SK-N-SH (cell line): Measurements from ENCODE around the gene SORL1. TPM values are rescaled to one million over a fixed set of nuclear protein-coding genes. Genes with fewer than 3 reads are reported as not detected.

Experiments used
- CTCF ChIA-PET: fragments of 300-600, 350-600 bp; formaldehyde crosslinking; extraction: SDS; loops from one replicate; lab custom pipeline; 2021; lab: Yijun Ruan, JAX
- POLR2A ChIA-PET: fragments of 350-600 bp; sonication (Branson Sonifier 250); formaldehyde crosslinking; extraction: SDS; loops from one replicate; lab custom pipeline; 2020; ENCODE audit warnings: antibody characterized with exemption, inconsistent platforms; lab: Yijun Ruan, JAX
- DNase-seq: peaks from one replicate; pipeline ENCODE4 v3.0.0; 2012
- H2AFZ ChIP-seq: fragments of 200-600 bp; sonication (generic); 2 replicates; pipeline ENCODE4 v1.8.1; 2016; ENCODE audit warnings: antibody characterized with exemption, mild to moderate bottlenecking, low read depth
- H3F3A ChIP-seq: fragments of 200-600 bp; sonication (generic); replicated peaks from 2 replicates; pipeline ENCODE3; 2016; ENCODE audit warnings: antibody characterized with exemption, mild to moderate bottlenecking; ENCODE audit not compliant: insufficient read depth
- H3K27ac ChIP-seq, 2 experiments: fragments of 200-500 bp in 1 of 2; fragments of 200-600 bp in 1 of 2; sonication (Bioruptor generic) in 1 of 2; sonication (generic), shearing (Covaris generic) in 1 of 2; 2 replicates each; pipeline versions ENCODE4 v1.5.1 to v1.6.1; 2014 to 2016; ENCODE audit warnings: low read depth in 2 of 2, inconsistent platforms in 1 of 2, low read length in 1 of 2, mild to moderate bottlenecking in 1 of 2, mixed read lengths in 1 of 2
- H3K27me3 ChIP-seq: fragments of 200-600 bp; sonication (generic), shearing (Covaris generic); 2 replicates; pipeline ENCODE4 v1.6.1; 2016; ENCODE audit warnings: mixed run types; ENCODE audit not compliant: insufficient read depth
- H3K36me3 ChIP-seq, 2 experiments: fragments of 200-500 bp in 1 of 2; fragments of 200-600 bp in 1 of 2; sonication (Bioruptor generic) in 1 of 2; sonication (generic) in 1 of 2; replicated peaks in 1 of 2; 2 replicates each; pipeline versions ENCODE3 to v1.5.1; 2014 to 2016; ENCODE audit warnings: low read length in 1 of 2, mild to moderate bottlenecking in 1 of 2; ENCODE audit not compliant: insufficient read depth in 2 of 2, control insufficient read depth in 1 of 2
- H3K4me1 ChIP-seq, 2 experiments: fragments of 200-500 bp in 1 of 2; fragments of 200-600 bp in 1 of 2; sonication (Bioruptor generic) in 1 of 2; sonication (generic), shearing (Covaris generic) in 1 of 2; 2 replicates each; pipeline versions ENCODE4 v1.5.1 to v1.6.1; 2014 to 2016; ENCODE audit warnings: low read depth in 1 of 2, low read length in 1 of 2, mixed run types in 1 of 2; ENCODE audit not compliant: insufficient read depth in 2 of 2, control insufficient read depth in 1 of 2
- H3K4me2 ChIP-seq: fragments of 200-600 bp; sonication (generic), shearing (Covaris generic); 2 replicates; pipeline ENCODE4 v1.6.1; 2017; ENCODE audit warnings: mixed run types
- H3K4me3 ChIP-seq, 2 experiments: fragments of 200-500 bp in 1 of 2; fragments of 200-600 bp in 1 of 2; sonication (Bioruptor generic) in 1 of 2; sonication (generic), shearing (Covaris generic) in 1 of 2; 2 replicates each; pipeline versions ENCODE4 v1.5.1 to v1.8.1; 2014 to 2016; ENCODE audit warnings: low read depth in 2 of 2, inconsistent platforms in 1 of 2, low read length in 1 of 2, mild to moderate bottlenecking in 1 of 2, mixed read lengths in 1 of 2, moderate library complexity in 1 of 2
- H3K79me2 ChIP-seq: fragments of 200-600 bp; sonication (generic); 2 replicates; pipeline ENCODE4 v1.8.1; 2017; ENCODE audit warnings: mild to moderate bottlenecking; ENCODE audit not compliant: insufficient read depth
- H3K9ac ChIP-seq: fragments of 200-600 bp; sonication (generic); 2 replicates; pipeline ENCODE4 v1.6.1; 2017; ENCODE audit warnings: mixed run types
- H3K9me2 ChIP-seq: fragments of 200-600 bp; sonication (generic); 2 replicates; pipeline ENCODE4 v1.6.1; 2017; ENCODE audit warnings: mixed run types
- H3K9me3 ChIP-seq: fragments of 200-600 bp; sonication (generic); 2 replicates; pipeline ENCODE4 v1.6.1; 2017; ENCODE audit warnings: mixed run types, mild to moderate bottlenecking, moderate library complexity
- H4K20me1 ChIP-seq: fragments of 200-600 bp; sonication (generic); 2 replicates; pipeline ENCODE4 v1.6.1; 2017; ENCODE audit warnings: mild to moderate bottlenecking, mixed run types; ENCODE audit not compliant: insufficient read depth
- CHD2 ChIP-seq: fragments of 150-350 bp; IDR thresholded peaks from 2 replicates; pipeline ENCODE4 v1.6.1; 2018; ENCODE audit warnings: low read length; ENCODE audit not compliant: partially characterized antibody
- EP300 ChIP-seq, 2 experiments: IDR thresholded peaks; 2 replicates each; pipeline versions ENCODE4 v1.4.0 to v1.6.1; 2012; ENCODE audit warnings: borderline replicate concordance in 1 of 2, low read depth in 1 of 2, low read length in 1 of 2
- FOSL2 ChIP-seq: IDR thresholded peaks from 2 replicates; pipeline ENCODE4 v1.4.0; 2012; ENCODE audit warnings: low read depth, mild to moderate bottlenecking, moderate library complexity, borderline replicate concordance
- FOXJ3 ChIP-seq: sonication (generic); formaldehyde crosslinking; IDR thresholded peaks from 2 replicates; pipeline ENCODE4 v1.5.1; 2020; ENCODE audit warnings: mild to moderate bottlenecking, missing genetic modification reagents
- FOXM1 ChIP-seq: IDR thresholded peaks from 2 replicates; pipeline ENCODE4 v1.4.0; 2012; ENCODE audit warnings: low read depth, mild to moderate bottlenecking
- JUND ChIP-seq: IDR thresholded peaks from 2 replicates; pipeline ENCODE4 v1.4.0; 2012
- MEF2A ChIP-seq: IDR thresholded peaks from 2 replicates; pipeline ENCODE4 v1.4.0; 2012; ENCODE audit warnings: low read depth, borderline replicate concordance
- MXI1 ChIP-seq: IDR thresholded peaks from 2 replicates; pipeline ENCODE4 v1.6.1; 2012; ENCODE audit warnings: mild to moderate bottlenecking, low read depth, low read length, improper control_type of control experiment
- NFIC ChIP-seq: IDR thresholded peaks from 2 replicates; pipeline ENCODE4 v1.4.0; 2012; ENCODE audit warnings: borderline replicate concordance
- RXRA ChIP-seq: IDR thresholded peaks from 2 replicates; pipeline ENCODE4 v1.4.0; 2012; ENCODE audit warnings: low read depth, mild to moderate bottlenecking, borderline replicate concordance
- SIN3A ChIP-seq: IDR thresholded peaks from 2 replicates; pipeline ENCODE4 v1.6.1; 2012; ENCODE audit warnings: low read depth, mild to moderate bottlenecking, low read length, moderate library complexity, borderline replicate concordance
- TCF12 ChIP-seq: IDR thresholded peaks from 2 replicates; pipeline ENCODE4 v1.4.0; 2012
- TEAD4 ChIP-seq: IDR thresholded peaks from 2 replicates; pipeline ENCODE4 v1.4.0; 2012; ENCODE audit warnings: mild to moderate bottlenecking, borderline replicate concordance; ENCODE audit not compliant: insufficient read depth
- YY1 ChIP-seq: IDR thresholded peaks from 2 replicates; pipeline ENCODE4 v1.4.0; 2012; ENCODE audit warnings: low read depth, mild to moderate bottlenecking
- WGBS: methylation state at CpG from one replicate; pipeline ENCODE4 v1.1.6; 2017; ENCODE audit warnings: low lambda C conversion rate; 5-methylcytosine and 5-hydroxymethylcytosine counted together
- polyA plus RNA-seq, 3 experiments: library from polyadenylated mRNA; depleted of rRNA; stranded (reverse); fragments of >200 nt; gene quantifications; 2 replicates each; pipeline ENCODE4 v1.2.3, GENCODE V29; 2012
- TF ChIP-seq, protein P1 (sequence below): IDR thresholded peaks from 2 replicates; pipeline ENCODE4 v1.4.0; 2012; ENCODE audit warnings: low read depth
- TF ChIP-seq, protein P2 (sequence below): fragments of 150-350 bp; IDR thresholded peaks from 2 replicates; pipeline ENCODE4 v1.6.1; 2016; ENCODE audit warnings: mild to moderate bottlenecking, low read depth, low read length
- TF ChIP-seq, protein P3 (sequence below): IDR thresholded peaks from 2 replicates; pipeline ENCODE4 v1.4.0; 2012; ENCODE audit warnings: low read depth, borderline replicate concordance
- TF ChIP-seq, protein P4 (sequence below): IDR thresholded peaks from 2 replicates; pipeline ENCODE4; 2012
- TF ChIP-seq, protein P5 (sequence below): IDR thresholded peaks from 2 replicates; pipeline ENCODE4 v1.6.1; 2012; ENCODE audit warnings: mild to moderate bottlenecking, low read depth, low read length, moderate library complexity
- TF ChIP-seq, protein P6 (sequence below): IDR thresholded peaks from 2 replicates; pipeline ENCODE4 v1.4.0; 2012; ENCODE audit warnings: low read depth, borderline replicate concordance

Gene SORL1
- polyA plus RNA-seq, 1 of the 3 experiments (the other 2 are of a cell fraction): 7.1 TPM

DNA sequence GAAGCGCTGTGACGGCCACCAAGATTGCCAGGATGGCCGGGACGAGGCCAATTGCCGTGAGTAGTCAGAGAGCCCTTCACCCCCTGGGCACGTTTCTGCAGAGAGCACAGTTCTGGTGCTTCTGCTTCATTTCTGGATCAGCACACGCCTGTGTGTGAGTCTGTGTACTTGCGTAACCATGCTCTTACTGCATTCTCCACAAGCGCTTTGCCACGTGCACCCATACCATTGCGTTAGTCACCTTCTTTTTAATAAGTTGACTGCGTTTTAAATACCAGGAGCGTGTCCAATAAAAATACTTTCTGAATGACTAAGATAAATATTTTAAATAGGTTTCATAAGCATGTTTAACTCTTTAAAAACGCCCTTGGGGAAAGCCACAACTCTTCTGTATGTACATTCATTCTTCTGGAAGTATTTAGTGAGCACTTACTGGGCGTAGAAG, 143.6 kb downstream of the SORL1 start:
- CTCF ChIA-PET: interaction anchor here (1.1 to 1.4 kb wide), 2 partner anchors 276 to 910 kb away, joined by 3 read pairs; no protein-coding TSS in a partner anchor
- no peaks in the 10 kb centered on the region for H3K9me2 ChIP-seq
- H2AFZ ChIP-seq: no peak overlapping the region
- no peak for DNase-seq
- peak overlapping the region in 1 of 2 experiments; percentile 39; a peak in 1 of 4 replicates for H3K27ac ChIP-seq
- no peaks in the 10 kb centered on the region for H3K79me2 ChIP-seq
- H3K9me3 ChIP-seq: no peaks in the 10 kb centered on the region
- POLR2A ChIA-PET: no interaction called here
- peak; percentile 76 for TF ChIP-seq NFIC
- no peak for TF ChIP-seq SIN3A
- TF ChIP-seq, protein P1, sequence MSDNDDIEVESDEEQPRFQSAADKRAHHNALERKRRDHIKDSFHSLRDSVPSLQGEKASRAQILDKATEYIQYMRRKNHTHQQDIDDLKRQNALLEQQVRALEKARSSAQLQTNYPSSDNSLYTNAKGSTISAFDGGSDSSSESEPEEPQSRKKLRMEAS: peak; percentile 96
- no peak for TF ChIP-seq FOXJ3 (CRISPR knock-in tag)
- TF ChIP-seq, protein P2, sequence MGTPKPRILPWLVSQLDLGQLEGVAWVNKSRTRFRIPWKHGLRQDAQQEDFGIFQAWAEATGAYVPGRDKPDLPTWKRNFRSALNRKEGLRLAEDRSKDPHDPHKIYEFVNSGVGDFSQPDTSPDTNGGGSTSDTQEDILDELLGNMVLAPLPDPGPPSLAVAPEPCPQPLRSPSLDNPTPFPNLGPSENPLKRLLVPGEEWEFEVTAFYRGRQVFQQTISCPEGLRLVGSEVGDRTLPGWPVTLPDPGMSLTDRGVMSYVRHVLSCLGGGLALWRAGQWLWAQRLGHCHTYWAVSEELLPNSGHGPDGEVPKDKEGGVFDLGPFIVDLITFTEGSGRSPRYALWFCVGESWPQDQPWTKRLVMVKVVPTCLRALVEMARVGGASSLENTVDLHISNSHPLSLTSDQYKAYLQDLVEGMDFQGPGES: no peak
- TF ChIP-seq, protein P3, sequence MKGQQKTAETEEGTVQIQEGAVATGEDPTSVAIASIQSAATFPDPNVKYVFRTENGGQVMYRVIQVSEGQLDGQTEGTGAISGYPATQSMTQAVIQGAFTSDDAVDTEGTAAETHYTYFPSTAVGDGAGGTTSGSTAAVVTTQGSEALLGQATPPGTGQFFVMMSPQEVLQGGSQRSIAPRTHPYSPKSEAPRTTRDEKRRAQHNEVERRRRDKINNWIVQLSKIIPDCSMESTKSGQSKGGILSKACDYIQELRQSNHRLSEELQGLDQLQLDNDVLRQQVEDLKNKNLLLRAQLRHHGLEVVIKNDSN: peak; percentile 40; the same call in 1 of the 2 replicates
- TF ChIP-seq RXRA: no peak
- TF ChIP-seq, protein P4, sequence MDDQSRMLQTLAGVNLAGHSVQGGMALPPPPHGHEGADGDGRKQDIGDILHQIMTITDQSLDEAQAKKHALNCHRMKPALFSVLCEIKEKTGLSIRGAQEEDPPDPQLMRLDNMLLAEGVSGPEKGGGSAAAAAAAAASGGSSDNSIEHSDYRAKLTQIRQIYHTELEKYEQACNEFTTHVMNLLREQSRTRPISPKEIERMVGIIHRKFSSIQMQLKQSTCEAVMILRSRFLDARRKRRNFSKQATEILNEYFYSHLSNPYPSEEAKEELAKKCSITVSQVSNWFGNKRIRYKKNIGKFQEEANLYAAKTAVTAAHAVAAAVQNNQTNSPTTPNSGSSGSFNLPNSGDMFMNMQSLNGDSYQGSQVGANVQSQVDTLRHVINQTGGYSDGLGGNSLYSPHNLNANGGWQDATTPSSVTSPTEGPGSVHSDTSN: peak; percentile 45
- TF ChIP-seq TEAD4: peak; percentile 69; the same call in 1 of the 2 replicates
- peak; percentile 86; the same call in 1 of the 2 replicates for TF ChIP-seq FOSL2
- no peak for TF ChIP-seq YY1
- TF ChIP-seq EP300 (IDR thresholded peaks at IDR 0.05; ENCODE audit: borderline replicate concordance in 1 of 2, low read depth in 1 of 2, low read length in 1 of 2): peak in 1 of 2 experiments; percentile 68; a peak in 1 of 4 replicates
- peak; percentile 87 for TF ChIP-seq JUND
- 0 out of 2 replicates have a peak, but pooled peaks have one; percentile 48 for TF ChIP-seq FOXM1
- TF ChIP-seq, protein P5, sequence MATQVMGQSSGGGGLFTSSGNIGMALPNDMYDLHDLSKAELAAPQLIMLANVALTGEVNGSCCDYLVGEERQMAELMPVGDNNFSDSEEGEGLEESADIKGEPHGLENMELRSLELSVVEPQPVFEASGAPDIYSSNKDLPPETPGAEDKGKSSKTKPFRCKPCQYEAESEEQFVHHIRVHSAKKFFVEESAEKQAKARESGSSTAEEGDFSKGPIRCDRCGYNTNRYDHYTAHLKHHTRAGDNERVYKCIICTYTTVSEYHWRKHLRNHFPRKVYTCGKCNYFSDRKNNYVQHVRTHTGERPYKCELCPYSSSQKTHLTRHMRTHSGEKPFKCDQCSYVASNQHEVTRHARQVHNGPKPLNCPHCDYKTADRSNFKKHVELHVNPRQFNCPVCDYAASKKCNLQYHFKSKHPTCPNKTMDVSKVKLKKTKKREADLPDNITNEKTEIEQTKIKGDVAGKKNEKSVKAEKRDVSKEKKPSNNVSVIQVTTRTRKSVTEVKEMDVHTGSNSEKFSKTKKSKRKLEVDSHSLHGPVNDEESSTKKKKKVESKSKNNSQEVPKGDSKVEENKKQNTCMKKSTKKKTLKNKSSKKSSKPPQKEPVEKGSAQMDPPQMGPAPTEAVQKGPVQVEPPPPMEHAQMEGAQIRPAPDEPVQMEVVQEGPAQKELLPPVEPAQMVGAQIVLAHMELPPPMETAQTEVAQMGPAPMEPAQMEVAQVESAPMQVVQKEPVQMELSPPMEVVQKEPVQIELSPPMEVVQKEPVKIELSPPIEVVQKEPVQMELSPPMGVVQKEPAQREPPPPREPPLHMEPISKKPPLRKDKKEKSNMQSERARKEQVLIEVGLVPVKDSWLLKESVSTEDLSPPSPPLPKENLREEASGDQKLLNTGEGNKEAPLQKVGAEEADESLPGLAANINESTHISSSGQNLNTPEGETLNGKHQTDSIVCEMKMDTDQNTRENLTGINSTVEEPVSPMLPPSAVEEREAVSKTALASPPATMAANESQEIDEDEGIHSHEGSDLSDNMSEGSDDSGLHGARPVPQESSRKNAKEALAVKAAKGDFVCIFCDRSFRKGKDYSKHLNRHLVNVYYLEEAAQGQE: no peak
- TF ChIP-seq MXI1: no peak
- no peak for TF ChIP-seq CHD2
- TF ChIP-seq, protein P6, sequence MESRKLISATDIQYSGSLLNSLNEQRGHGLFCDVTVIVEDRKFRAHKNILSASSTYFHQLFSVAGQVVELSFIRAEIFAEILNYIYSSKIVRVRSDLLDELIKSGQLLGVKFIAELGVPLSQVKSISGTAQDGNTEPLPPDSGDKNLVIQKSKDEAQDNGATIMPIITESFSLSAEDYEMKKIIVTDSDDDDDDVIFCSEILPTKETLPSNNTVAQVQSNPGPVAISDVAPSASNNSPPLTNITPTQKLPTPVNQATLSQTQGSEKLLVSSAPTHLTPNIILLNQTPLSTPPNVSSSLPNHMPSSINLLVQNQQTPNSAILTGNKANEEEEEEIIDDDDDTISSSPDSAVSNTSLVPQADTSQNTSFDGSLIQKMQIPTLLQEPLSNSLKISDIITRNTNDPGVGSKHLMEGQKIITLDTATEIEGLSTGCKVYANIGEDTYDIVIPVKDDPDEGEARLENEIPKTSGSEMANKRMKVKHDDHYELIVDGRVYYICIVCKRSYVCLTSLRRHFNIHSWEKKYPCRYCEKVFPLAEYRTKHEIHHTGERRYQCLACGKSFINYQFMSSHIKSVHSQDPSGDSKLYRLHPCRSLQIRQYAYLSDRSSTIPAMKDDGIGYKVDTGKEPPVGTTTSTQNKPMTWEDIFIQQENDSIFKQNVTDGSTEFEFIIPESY: 0 out of 2 replicates have a peak, but pooled peaks have one; percentile 38
- TF ChIP-seq MEF2A: no peak
- peak; percentile 74 for TF ChIP-seq TCF12
- H3K4me3 ChIP-seq: no peak overlapping the region
- peaks cover 0 to 8% of the 10 kb centered on the region in 2 experiments; a peak in 1 of 4 replicates for H3K4me1 ChIP-seq
- 50% methylated on average over 15 of the region's 15 CpGs for WGBS
- no peaks in the 10 kb centered on the region for H3F3A ChIP-seq
- no peaks in the 10 kb centered on the region for H4K20me1 ChIP-seq
- no peaks in the 10 kb centered on the region for H3K36me3 ChIP-seq
- H3K9ac ChIP-seq: 0 out of 2 replicates have a peak overlapping the region, but pooled peaks have one; percentile 24
- H3K4me2 ChIP-seq: peak overlapping the region; percentile 26; the same call in 1 of the 2 replicates
- no peaks in the 10 kb centered on the region; the same call in 1 of the 2 replicates for H3K27me3 ChIP-seq
